Anterior cingulate cortex (tissue), 58 donors: Measurements from ENCODE around the gene CD300E.

Experiments
- DNase-seq, 58 donors: peaks; one replicate each; lab custom pipeline; 2025; lab: John Stamatoyannopoulos, UW

CD300E gene, protein sequence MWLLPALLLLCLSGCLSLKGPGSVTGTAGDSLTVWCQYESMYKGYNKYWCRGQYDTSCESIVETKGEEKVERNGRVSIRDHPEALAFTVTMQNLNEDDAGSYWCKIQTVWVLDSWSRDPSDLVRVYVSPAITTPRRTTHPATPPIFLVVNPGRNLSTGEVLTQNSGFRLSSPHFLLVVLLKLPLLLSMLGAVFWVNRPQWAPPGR

DNA sequence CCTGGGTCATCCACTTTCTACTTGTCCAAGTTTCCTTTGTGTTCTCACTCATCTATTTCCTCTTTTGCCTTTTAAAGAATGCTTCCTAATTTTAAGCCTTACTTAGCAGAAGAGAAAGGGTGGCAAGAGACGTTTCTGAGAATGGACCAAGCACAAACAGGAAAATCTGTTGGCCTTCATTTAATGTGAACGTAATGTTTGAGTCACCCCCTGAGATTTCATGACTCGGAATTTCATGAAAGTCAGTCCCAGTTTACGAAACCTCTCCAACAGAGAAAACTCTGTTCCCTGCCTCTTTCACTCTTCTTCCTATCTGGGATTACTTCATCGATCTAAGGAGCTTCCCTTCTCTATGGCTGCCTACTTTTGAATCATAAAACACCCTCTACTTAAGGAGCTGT is at the start of gene CD300E:
Gene CD300E (minus strand): TSS at position 46 of the 401 bp plus-strand sequence. CDS start 117 bp downstream, outside the sequence.
- no peak for DNase-seq

GRCh38 chr17:74671031-74671771 is 47.7 kb upstream of the CD300E start:
- peak in 51 of 58 donors; percentile 6 to 77 (median 37) for DNase-seq

GRCh38 chr17:74670329-74670728 is 46.8 kb upstream of the CD300E start:
- DNase-seq = no peak

DNA sequence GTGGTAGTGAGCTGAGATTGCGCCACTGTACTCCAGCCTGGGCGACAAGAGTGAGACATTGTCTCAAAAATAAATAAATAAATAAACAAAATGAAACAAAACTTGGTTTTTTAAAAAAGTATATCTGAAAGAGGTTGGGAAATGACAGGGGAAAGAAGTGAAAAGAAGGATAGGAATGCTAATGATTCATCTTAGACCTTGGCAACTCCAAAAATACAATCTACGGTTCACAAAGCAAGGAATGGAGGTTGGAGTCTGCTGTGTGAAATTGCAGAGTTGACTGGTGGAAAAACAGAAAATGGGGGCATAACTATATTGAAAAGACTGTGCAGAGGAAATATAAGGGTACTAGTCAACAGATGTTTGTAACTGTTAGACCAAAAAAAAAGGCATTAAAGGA is 40.0 kb upstream of the CD300E start:
- DNase-seq = no peak

DNA sequence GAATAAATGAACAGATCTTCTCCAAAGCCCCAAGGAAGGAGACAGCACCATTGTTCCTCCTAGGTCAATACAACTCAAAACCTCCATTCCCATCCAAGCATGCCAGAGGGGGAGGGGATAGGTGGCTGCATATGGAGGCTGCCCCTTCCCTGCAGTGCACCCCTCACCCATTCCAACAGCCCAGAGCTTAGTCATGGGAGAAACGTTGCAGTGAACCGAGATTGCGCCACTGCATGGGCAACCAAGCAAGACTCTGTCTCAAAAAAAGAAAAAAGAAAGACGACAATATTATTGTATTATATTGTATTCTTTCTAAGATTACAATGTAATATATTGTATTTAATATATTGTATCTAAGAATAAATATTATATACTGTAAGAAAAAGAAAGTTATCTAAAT is 36.4 kb upstream of the CD300E start:
- no peak for DNase-seq

GRCh38 chr17:74658620-74659019 is 35.1 kb upstream of the CD300E start:
- no peak for DNase-seq

DNA sequence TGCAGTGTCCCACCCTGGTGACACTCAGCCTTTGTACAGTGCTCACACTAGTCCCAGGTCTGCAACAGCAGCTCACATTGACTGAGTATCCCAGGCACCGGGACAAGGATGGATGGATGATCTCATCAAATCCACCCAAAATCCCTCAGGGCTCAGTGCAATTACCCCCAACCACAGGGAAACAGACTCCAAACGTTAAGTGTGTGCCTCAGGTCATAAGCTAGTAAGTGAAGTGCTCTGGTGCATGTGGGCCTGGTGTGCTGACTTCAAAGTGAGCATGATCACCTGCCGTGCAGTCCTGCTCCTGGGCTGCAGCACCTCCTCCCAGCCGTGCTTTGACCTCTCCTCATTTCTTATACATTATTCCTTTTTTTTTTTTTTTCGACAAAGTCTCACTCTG is 31.2 kb upstream of the CD300E start:
- no peak for DNase-seq

- DNase-seq = no peak
Measured at GRCh38 chr17:74652020-74652419, 28.5 kb upstream of the CD300E start.

- no peak for DNase-seq
Measured at GRCh38 chr17:74649909-74650308, 26.4 kb upstream of the CD300E start.

DNA sequence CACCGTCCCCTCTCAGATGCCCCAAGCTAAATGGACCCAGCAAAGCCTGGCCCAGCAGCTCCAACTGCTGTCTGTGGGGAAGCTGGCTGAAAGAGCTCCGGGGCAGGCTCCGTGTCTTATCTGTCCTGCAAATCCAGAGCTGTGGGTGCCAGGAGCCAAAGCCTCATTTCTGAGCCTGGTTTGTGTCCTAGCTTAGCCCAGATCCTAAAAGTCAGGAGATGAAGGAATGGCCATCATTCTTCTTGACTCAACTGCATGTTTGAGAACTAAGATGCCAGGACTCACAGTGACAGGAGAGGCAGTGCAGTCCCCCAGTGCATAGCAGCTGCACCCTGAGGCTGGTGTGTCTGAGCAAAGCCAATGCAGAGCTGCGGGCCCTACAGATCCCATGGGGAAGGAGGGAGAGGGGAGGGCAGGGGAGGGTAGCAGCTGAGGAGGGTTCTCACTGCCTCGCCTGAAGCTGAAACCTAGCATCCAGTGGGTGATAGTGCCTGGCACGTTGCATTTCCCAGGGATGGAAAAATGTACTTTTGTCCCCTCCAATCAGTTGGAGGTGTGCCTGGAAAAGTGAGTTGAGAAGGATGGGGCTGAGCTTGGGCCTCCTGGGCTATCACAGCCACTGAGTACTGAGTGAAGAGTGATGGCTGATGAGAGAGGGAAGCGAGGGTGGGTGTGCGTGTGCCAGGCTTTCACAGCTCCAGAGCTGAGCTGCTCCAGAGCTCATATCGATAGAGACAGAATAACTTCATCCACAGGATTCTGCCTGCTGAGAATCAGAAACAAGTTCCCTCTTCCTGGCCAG is 24.5 kb upstream of the CD300E start:
- no peak for DNase-seq

- DNase-seq = no peak
Measured at GRCh38 chr17:74646231-74646630, 22.7 kb upstream of the CD300E start.

DNA sequence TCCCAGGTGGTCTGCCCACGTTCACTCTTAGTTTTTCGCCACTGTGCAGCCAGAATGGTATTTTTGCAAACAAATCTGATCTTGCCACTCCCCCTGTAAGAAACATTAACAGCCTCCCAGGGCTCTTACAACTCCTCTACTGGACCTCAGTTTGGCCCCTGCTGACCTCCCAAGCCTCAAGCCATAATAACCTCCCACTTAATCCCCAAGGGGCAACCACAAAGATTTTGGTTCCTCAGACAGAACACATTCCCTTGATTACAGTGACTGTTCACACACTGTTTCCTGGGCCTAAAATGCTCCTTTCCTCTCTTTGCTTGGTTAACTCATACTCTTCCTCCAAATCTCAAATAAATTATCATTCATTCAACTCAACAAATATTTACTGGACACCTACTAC is 21.5 kb upstream of the CD300E start:
- no peak for DNase-seq

DNA sequence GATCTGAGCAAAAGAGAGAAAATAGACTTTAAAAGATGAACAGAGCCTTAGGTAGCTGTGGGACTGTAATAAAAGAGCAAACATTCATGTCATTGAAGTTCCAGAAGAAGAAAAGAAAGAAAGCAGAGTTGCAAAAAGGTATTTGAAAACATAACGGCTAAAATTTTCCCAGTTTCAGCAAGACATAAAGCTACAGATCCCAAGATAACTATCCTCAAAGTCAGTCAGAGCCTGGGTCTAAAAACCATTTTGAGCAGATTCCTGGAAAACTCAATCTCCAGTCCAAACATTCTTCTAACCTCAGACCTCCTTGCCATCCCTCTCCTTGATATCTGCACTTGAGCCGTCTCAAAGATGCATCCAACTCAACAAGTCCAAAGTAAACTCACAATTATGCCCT is 20.9 kb upstream of the CD300E start:
- no peak for DNase-seq

DNA sequence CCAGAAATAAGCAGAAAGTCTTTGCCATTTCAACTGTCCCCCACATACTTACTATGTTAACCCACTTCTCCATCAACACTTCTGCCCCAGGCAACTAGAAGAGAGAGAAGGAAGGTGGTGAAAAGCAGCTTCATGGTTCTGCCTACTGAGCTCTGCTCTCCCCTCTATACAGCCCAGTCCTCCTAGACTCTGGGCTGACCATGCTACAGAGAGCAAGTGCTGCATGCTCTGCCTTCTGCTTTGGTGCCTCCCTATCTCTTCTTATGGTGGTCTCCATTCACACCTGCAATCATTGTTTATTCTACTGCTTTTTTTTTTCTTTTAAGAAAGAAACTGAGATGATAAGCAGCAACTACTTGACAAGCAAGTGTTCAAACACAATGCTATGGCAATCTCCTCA is 20.3 kb upstream of the CD300E start:
- DNase-seq = no peak

DNA sequence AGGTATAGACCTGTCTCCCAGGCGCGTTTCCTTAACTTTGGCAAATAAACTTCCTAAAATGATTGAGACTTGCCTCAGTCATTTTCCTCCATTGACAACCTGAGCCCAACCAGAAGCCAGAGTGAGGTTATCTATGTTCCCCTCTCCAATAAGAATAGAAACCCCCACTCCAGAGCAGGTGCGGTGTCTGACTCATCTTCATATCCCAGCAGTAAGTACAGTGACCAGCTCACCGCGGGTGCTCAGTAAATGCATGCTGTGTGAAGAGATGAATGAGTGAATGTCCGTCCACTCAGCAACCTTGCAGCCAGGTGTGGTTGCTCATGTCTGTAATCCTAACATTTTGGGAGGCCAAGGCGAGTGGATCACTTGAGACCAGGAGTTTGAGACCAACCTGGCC is 19.5 kb upstream of the CD300E start:
- no peak for DNase-seq

DNA sequence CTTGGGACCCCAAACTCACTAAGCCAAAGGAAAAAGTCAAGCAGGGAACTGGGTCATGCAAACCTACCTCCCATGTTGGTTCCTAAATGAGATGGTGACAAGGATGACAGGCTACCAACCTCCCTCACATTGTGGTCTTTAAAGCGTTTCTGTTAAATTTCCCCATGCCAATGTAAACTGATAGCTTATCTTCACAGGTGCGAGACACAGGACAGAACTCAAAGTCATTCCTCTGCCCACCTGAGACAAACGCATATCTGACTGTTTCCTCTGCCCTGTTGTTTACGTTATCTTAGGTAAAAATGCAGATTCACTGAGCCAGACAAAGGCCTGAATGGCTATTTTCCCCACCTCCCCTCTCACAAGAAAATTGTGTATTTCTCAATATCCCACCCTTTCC is 19.0 kb upstream of the CD300E start:
- DNase-seq = no peak

DNA sequence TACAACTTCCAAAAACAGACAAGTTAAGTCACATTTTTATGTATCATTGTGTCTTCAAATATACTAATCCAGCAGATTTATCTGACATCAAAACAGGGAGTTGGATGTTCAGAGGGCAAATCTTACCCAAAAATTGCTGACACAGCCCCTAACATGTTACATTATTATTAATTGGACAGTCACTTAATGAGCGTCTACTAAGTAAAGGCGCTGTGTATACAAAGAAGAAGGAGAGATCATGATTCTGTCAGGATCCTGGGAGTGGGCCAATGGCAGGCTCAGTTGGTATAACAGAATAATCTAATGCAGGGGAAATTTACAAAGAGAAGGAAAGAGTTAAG is 18.4 kb upstream of the CD300E start:
- no peak for DNase-seq

DNA sequence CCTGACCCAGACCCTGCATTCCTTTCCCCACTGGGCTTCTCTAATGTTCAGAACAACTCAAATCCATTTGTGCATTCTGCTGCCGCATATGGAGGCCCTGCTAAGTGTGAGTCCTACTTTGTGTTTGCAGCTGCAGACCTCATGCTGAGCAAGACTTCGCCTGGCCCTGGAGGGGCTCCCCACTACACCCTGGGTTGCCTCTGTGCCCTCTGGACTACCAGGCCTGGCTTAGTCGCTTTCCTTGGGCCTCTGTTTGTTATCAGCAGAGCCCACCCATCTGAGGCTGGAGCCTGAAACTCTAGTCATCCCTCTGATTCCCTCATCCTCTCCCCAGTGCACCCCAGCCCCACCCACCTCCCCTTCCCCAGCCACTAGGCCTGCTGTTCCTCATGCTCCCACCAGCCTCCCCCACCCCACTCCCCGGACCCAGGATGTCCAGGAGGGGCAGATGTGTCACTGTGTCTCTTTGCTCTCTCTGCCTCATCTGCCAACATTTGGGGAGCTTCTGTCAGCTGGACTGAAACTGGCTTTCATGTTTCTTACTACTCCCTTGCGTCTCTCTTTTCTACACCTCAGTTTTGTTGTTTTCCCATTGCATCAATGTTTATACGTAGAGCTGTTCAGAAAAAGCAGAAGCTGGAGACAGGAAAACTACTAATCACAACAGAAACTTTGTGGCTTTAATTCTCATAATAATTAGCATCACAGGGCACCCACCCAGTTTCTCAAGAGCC is 17.9 kb upstream of the CD300E start:
- DNase-seq = no peak

DNA sequence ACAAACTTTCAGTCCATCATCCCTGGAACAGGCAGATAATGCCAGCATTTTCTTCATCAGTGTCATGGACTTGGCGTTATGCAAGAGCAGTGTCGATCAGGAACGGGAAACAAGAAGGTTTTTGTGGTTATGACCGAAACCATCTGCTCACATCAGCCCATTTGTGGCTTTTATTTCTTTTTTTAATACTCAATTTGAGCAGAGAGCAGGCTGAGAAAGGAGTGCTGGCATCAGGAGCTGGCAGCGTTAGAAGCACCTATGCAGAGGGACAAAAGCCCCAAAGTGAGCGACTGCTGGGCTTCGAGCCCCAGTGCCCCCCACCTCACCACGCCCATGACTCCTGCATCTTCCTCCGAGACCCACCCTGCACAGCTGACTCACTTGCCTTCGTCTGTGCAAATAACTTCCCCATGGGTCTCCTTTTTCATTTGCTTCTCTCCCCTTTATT is 16.2 kb upstream of the CD300E start:
- DNase-seq = no peak

DNA sequence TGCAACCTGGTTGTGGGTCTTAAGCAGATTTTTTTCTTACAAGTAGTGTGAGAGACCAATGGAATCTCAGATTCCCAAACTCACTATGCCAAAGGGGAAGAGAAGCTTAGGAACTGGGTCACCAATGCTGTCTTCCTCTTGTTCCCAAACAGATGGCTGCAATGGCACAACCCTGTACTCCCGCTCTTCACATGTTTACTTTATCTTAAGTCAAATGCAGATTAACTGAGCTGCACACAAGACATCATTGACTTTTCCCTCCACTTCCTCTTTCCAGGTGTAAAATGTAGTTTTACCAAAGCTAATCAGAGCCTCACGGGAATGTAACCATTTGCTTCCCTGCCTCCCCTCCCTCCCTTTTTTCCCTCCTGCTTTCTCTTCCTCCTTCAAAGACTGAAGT is 14.4 kb upstream of the CD300E start:
- DNase-seq = no peak

DNA sequence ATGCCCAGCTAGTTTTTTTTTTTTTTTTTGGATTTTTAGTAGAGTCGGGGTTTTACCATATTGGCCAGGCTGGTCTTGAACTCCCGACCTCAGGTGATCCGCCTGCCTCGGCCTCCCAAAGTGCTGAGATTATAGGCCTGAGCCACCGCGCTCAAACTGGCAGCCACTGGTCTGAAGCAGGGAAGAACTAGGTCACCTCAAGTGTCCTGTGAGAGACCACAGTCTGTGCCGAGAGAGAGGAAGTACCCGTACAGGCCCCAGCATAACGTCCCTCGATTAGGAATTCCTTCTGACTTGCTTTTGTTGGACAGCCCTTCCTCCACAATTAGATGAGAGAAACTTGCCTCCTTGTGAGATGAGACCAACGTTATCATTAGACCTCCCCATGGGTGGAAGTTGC is 13.7 kb upstream of the CD300E start:
- peak in 1 of 58 donors; percentile 4 for DNase-seq
